MG63 (cell line): Measurements from ENCODE around the gene PPM1H. TPM values are rescaled to one million over a fixed set of nuclear protein-coding genes. Genes with fewer than 3 reads are reported as not detected.

Experiments
- DNase-seq: peaks from one replicate; pipeline ENCODE4 v3.0.0-alpha.2; 2020
- H3K27me3 ChIP-seq: fragments of 250-450 bp; sonication (Bioruptor Pico); 2 replicates; pipeline ENCODE4 v1.5.1; 2020; ENCODE audit warnings: mild to moderate bottlenecking, moderate library complexity
- H3K36me3 ChIP-seq: fragments of 250-450 bp; sonication (Bioruptor Pico); 2 replicates; pipeline ENCODE4 v1.5.1; 2020; ENCODE audit warnings: mild to moderate bottlenecking, moderate library complexity
- H3K4me3 ChIP-seq: fragments of 250-450 bp; sonication (Bioruptor Pico); 2 replicates; pipeline ENCODE4 v1.5.1; 2020; ENCODE audit warnings: mild to moderate bottlenecking, moderate library complexity
- H3K9me3 ChIP-seq: fragments of 250-450 bp; sonication (Bioruptor Pico); 2 replicates; pipeline ENCODE4 v1.5.1; 2020; ENCODE audit warnings: mild to moderate bottlenecking, moderate library complexity
- total RNA-seq: library from RNA; depleted of rRNA; stranded (reverse); fragments of >200 nt; shearing (Covaris generic); gene quantifications from 2 replicates; pipeline ENCODE4 v1.2.3, GENCODE V29; 2014; ENCODE audit warnings: low replicate concordance

PPM1H gene
- total RNA-seq, 1 experiment from 2014 or later: 4.0 TPM

DNA sequence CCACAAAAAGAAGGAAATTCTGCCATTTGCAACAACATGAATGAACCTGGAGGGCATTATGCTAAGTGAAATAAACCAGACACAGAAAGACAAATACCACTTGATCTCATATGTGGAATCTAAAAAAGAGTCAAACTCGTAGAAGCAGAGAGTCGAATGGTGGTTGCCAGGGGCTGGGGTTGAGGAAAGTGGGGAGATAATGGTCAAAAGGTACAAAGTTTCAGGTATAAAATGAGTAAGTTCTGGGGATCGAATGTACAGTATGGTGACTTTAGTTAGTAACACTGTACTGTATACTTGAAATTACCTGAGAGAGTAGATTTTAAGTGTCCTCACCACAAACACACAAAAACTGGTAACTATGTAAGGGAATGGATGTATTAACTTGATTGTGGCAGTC is 129.4 kb downstream of the PPM1H start:
- Histone ChIP-seq H3K36me3 (no peaks in the 10 kb centered on the region), H3K4me3 (no peak overlapping the region), H3K27me3 (no peaks in the 10 kb centered on the region), H3K9me3 (no peaks in the 10 kb centered on the region)
- DNase-seq: no peak

DNA sequence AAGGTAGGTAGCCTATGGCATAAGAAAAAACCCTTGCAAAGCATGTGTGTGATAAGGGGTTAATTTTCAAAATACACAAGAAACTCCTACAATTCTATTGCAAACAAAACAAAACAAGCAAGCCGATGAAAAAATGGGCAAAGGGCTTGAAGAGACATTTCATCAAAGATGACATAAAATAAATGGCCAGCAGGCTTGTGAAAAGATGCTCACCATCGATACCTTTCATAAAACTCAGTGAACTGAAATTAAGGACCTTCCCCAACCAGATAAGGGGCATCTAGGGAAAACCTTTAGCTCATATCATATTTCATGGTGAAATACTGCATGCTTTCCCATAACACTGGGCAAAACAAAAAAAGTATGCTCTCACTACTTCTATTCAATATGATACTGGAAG is 131.2 kb downstream of the PPM1H start:
- H3K36me3 ChIP-seq: no peaks in the 10 kb centered on the region
- no peaks in the 10 kb centered on the region for H3K27me3 ChIP-seq
- no peak for DNase-seq
- no peaks in the 10 kb centered on the region for H3K9me3 ChIP-seq
- H3K4me3 ChIP-seq: no peak overlapping the region

DNA sequence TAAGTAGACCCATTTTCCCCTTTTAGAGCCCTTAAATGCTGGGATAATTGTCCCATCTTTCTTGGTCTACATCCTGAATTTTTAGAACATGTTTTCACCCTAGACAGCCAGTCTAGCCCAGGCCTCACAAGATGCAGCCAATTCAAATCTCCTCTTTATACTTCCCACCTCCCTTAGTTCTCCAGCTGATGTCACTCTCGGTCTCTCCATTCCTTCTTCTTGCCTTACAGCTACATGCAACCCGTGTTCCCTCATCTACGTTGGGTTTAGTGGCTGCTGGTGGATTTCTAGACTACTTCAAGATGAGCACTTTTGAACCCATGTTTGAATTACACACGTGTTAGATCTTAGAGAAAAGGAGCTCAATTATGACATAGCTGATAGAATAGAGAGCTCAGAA is 132.0 kb downstream of the PPM1H start:
- Histone ChIP-seq H3K27me3 (no peaks in the 10 kb centered on the region), H3K4me3 (no peak overlapping the region), H3K36me3 (no peaks in the 10 kb centered on the region), H3K9me3 (no peaks in the 10 kb centered on the region)
- DNase-seq: no peak

GRCh38 chr12:62802321-62802720 is 132.6 kb downstream of the PPM1H start:
- no peak for DNase-seq
- H3K4me3 ChIP-seq: no peak overlapping the region
- H3K27me3 ChIP-seq: no peaks in the 10 kb centered on the region
- no peaks in the 10 kb centered on the region for H3K36me3 ChIP-seq
- no peaks in the 10 kb centered on the region for H3K9me3 ChIP-seq

DNA sequence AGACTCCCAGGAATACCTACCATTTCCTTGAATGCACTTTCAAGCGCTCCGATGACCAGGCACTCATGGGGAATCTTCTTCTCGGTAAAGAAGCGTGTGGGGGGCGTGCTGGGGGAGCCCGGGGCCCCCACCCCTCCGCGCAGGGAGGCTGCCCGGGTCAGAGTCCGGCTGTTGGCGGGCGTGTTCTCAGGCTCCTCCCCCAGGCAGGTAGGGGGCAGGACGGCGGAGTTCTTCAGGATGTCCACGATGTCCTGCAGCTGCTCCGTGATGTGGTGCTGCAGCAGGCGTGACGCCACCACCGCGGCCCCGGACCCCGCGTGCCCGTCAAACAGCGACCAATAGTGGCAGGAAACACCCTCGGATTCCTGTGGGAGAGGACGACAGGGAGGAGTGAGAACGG is 133.2 kb downstream of the PPM1H start:
- Histone ChIP-seq H3K36me3 (no peaks in the 10 kb centered on the region), H3K4me3 (no peak overlapping the region), H3K27me3 (no peaks in the 10 kb centered on the region), H3K9me3 (no peaks in the 10 kb centered on the region)
- DNase-seq: no peak

- no peak for DNase-seq
- H3K27me3 ChIP-seq: no peaks in the 10 kb centered on the region
These were observed 134.1 kb downstream of the PPM1H start for GRCh38 chr12:62800707-62801400.

DNA sequence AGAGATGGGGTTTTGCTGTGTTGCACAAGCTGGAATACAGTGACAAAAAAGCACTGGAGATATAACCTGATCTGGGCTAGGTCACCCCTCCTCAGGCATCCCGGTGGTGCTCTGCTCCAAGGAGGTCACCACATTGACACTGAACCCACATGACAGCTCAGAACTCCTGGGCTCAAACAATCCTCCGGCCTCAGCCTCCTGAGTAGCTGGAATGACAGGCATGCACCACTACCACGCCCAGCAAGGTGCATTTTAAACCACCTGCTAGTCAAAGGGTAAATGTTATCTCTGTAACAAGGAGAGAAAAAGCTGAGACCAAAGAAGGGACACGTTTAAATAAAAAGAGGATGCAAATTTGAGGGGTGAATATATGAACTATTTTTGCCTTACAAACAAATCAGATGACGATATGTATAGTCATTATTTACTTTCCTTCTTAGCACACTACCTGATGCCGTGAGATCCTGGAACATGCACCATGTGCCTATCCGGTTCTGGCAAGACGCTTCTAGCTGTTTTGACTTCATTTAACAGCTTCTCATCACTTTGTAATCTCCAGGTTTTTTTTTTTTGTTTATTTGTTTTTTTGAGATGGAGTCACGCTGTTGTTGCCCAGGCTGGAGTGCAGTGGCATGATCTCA is 135.1 kb downstream of the PPM1H start:
- H3K27me3 ChIP-seq: no peaks in the 10 kb centered on the region
- no peak overlapping the region for H3K4me3 ChIP-seq
- DNase-seq: no peak
- no peaks in the 10 kb centered on the region for H3K36me3 ChIP-seq
- no peaks in the 10 kb centered on the region for H3K9me3 ChIP-seq

More at GRCh38 chr12:62800707-62801400, 134.1 kb downstream of the PPM1H start:
- H3K9me3 ChIP-seq: no peaks in the 10 kb centered on the region
- no peaks in the 10 kb centered on the region for H3K36me3 ChIP-seq
- no peak overlapping the region for H3K4me3 ChIP-seq

- Histone ChIP-seq H3K4me3 (no peak overlapping the region), H3K27me3 (no peaks in the 10 kb centered on the region), H3K9me3 (no peaks in the 10 kb centered on the region), H3K36me3 (no peaks in the 10 kb centered on the region)
- peak; percentile 48 for DNase-seq
These were observed 135.7 kb downstream of the PPM1H start for GRCh38 chr12:62799126-62799736.

- Histone ChIP-seq H3K9me3 (no peaks in the 10 kb centered on the region), H3K36me3 (no peaks in the 10 kb centered on the region), H3K27me3 (no peaks in the 10 kb centered on the region), H3K4me3 (no peak overlapping the region)
- no peak for DNase-seq
These were observed 140.7 kb downstream of the PPM1H start for GRCh38 chr12:62794218-62794583.

GRCh38 chr12:62793256-62794217 is 141.4 kb downstream of the PPM1H start:
- peak; percentile 86 for DNase-seq
- Histone ChIP-seq H3K27me3 (no peaks in the 10 kb centered on the region), H3K9me3 (no peaks in the 10 kb centered on the region), H3K4me3 (no peak overlapping the region), H3K36me3 (no peaks in the 10 kb centered on the region)

DNA sequence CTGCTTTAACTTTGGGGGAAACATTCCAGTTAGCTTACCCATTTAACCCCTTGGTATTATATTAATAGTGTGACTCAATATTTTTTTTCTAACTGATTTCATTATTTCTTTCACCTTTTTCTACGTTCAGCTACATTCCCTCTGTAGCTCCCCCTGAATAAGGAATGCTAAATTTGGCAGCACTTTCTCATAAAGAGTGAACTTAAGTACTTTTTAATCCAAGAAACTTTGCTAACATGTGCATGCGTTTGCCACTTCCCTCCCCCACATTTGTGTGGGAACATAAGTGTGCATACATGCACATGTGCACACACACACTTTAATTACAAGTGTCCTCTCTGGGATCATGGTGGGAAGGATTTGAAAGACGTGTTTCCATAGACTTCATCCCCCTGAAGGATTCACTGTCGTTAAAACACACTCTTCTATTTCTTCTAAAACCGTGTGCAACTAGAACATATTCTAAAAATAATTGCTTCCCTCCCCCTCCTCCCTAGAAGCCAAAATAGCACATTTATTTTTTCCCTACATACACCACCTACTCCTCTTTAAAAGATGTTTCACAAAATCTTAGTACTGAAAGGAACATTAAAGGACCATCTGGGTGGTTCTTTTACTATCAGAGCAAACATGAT is 142.6 kb downstream of the PPM1H start:
- H3K4me3 ChIP-seq: no peak overlapping the region
- H3K27me3 ChIP-seq: no peaks in the 10 kb centered on the region
- H3K9me3 ChIP-seq: no peaks in the 10 kb centered on the region
- no peak for DNase-seq
- H3K36me3 ChIP-seq: no peaks in the 10 kb centered on the region

DNA sequence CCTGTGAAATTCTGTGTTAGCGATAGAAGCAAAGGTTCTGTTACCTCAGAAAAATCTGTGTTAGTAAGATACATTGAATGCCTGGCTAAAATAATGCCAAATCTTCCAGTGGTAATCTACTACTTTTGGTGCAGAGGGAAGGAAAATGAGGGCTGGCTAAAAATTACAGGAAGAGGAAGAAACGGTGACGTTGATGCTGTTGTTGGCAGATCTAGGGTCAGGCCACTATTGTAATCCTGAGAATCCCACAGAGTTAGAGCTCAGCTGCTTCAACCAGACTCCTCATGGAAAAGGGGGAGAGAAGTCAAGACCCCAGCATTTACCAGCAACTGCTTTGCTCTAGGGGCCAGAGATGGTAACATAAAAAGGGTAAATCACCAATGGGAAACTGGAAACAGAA is 145.1 kb downstream of the PPM1H start:
- no peaks in the 10 kb centered on the region for H3K36me3 ChIP-seq
- no peak for DNase-seq
- H3K4me3 ChIP-seq: no peak overlapping the region
- H3K27me3 ChIP-seq: no peaks in the 10 kb centered on the region
- no peaks in the 10 kb centered on the region for H3K9me3 ChIP-seq

GRCh38 chr12:62787611-62788010 is 147.3 kb downstream of the PPM1H start:
- no peak for DNase-seq
- Histone ChIP-seq H3K36me3 (no peaks in the 10 kb centered on the region), H3K4me3 (no peak overlapping the region), H3K9me3 (no peaks in the 10 kb centered on the region), H3K27me3 (no peaks in the 10 kb centered on the region)

DNA sequence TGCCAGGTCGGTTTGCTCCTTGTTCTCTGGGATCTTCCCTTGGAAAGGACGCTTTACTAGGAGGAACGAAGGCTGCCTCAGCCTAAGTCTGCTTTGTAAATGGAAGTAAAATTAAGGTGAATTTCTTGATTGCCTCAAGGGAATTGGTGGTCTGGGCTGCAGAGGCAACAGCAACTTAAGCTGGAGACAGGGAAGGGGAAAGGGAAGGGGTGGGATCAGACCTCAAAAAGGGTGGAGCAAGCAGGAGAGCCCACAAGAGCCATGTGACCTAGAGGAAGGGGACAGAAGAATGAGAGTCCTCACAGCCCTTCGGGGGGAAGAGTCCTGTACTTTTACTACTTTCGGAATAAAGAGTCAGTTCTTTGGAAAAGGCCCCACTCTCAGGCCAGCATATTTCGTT is 147.9 kb downstream of the PPM1H start:
- DNase-seq: no peak

DNA sequence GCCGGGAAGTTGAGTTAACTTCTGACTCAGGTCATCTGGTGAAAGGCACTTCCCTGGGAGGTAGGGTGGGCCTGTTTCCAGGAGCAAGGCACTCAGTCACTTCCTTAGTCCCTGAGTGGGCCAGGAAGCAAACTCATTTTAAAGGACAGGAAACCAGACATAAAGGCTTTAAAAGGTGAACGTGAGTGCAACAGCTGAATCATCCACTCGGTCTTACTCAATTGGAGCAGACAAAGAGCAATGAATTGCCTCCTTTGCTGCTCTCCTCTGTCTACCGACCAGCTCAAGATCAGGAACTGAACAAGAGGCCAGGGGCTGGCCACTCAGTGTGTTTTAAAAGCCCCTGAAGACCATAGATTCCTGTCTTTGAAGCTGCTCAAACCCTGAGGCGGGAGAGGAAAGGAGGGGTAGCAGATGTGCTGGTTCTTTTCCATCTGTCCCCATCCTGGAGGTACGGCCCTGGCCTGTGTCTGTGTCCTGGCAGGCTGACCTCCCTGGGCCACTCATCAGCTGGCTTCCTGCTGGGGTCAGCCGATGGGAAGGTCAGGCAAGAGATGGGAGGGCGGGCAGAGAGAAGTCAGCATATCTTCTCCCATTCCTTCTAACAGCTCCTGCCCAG is 148.9 kb downstream of the PPM1H start:
- H3K9me3 ChIP-seq: no peaks in the 10 kb centered on the region
- no peaks in the 10 kb centered on the region for H3K27me3 ChIP-seq
- DNase-seq: peak; percentile 96
- no peak overlapping the region for H3K4me3 ChIP-seq
- H3K36me3 ChIP-seq: no peaks in the 10 kb centered on the region

More for the DNA sequence above, 147.9 kb downstream of the PPM1H start:
- Histone ChIP-seq H3K36me3 (no peaks in the 10 kb centered on the region), H3K27me3 (no peaks in the 10 kb centered on the region), H3K4me3 (no peak overlapping the region), H3K9me3 (no peaks in the 10 kb centered on the region)

- no peak for DNase-seq
- Histone ChIP-seq H3K4me3 (no peak overlapping the region), H3K27me3 (no peaks in the 10 kb centered on the region), H3K36me3 (no peaks in the 10 kb centered on the region), H3K9me3 (no peaks in the 10 kb centered on the region)
These were observed 150.4 kb downstream of the PPM1H start for GRCh38 chr12:62784576-62784975.
